DND-41 (cell line): ENCODE data around the gene C6orf141.

Source experiments
- CTCF ChIP-seq: IDR thresholded peaks from 2 replicates; pipeline ENCODE4 v1.5.1; 2012; ENCODE audit warnings: borderline replicate concordance, low read length, moderate library complexity, mild to moderate bottlenecking; ENCODE audit not compliant: poor library complexity, severe bottlenecking; ENCODE audit errors: extremely low read depth
- EZH2 ChIP-seq: IDR thresholded peaks from 3 replicates; pipeline ENCODE4 v1.6.1; 2012; ENCODE audit warnings: borderline replicate concordance, low read depth, mild to moderate bottlenecking, moderate library complexity, low read length, inconsistent platforms; ENCODE audit not compliant: severe bottlenecking

GRCh38 chr6:49582529-49582928 is 32.1 kb downstream of the C6orf141 start:
- TF ChIP-seq CTCF (no peak), EZH2 (no peak)
